C1 segment of cervical spinal cord (tissue), 14 donors: ENCODE data around the gene OMP.
A peak's percentile ranks its signal among the peaks of the same experiment; 100 is the strongest.

Experiments
- DNase-seq, 14 donors: peaks; one replicate each; lab custom pipeline; 2025; lab: John Stamatoyannopoulos, UW

The OMP gene

GRCh38 chr11:77122576-77123212 is 20.1 kb downstream of the OMP start:
- no peak for DNase-seq

GRCh38 chr11:77123591-77123990 is 21.0 kb downstream of the OMP start:
- no peak for DNase-seq

- no peak for DNase-seq
These were observed 21.4 kb downstream of the OMP start for GRCh38 chr11:77124041-77124440.

DNA sequence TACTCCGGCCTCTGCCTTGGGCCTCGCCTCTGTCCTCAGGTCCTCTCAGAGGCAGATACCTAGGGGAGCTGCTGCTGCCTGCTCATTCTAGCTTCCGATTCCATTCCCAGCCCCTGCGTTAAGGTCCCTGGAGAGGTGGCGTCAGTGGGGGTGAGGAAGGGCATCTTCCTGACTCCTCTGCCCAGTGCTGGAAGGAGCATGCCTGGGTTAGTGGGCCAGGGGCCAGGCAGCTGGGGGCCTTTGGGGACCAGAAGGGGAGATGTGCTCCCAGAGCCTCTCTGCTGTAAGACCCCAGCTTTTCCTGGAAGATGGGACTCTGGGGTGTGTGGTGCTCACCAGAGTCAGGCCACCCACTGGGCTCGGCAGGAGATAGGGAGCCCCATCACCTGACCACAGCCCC is 21.8 kb downstream of the OMP start:
- DNase-seq: no peak

DNA sequence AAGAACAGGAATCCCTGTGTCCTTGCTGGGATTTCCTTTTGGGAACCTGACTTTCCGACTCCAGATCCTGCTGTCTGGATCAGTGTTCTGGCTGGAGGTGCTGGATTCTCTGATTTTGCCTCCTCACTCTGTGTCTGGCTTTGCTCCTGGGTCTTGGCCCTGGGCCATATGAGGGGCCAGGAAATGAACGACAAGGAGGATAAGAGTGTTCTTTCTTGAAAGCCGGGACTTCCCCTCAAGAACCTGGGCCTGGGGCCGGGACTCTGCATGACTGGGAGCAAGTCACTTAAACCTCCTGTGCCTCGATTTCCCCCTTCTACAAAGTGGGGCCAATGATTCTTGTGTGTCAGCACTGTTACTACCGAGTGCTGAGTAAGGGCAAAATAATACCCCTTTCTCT is 22.6 kb downstream of the OMP start:
- no peak for DNase-seq

- no peak for DNase-seq
These were observed 23.1 kb downstream of the OMP start for GRCh38 chr11:77125695-77126094.

DNA sequence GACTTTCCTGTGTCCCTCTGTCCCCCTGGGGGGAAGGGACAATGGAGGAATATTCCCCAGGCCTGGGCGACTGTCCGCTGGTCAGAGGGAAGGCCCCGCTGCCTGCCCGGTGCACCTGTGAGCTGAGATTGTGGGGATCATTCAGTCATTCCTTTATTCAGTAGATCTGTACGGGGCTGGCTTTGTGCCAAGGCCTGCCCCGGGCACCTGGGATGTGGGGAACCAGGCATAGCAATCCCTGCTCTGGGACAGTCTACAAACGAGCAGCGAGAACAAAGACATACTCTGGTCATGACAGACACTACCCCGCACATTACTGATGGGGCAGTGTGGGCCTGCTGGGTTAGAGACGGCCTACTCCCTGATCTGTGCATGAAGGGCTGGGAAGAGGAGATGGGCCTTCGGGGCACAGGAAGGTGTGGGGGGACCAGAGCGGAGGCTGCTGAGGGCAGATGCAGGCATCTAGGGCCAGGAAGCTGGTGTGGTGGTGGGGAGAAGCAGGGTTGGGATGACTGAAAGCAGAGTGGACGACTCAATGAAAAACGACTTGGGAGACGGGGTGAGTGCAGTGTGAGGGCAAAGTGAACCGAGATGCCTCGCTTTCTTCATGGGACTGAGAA is 23.6 kb downstream of the OMP start:
- no peak for DNase-seq

DNA sequence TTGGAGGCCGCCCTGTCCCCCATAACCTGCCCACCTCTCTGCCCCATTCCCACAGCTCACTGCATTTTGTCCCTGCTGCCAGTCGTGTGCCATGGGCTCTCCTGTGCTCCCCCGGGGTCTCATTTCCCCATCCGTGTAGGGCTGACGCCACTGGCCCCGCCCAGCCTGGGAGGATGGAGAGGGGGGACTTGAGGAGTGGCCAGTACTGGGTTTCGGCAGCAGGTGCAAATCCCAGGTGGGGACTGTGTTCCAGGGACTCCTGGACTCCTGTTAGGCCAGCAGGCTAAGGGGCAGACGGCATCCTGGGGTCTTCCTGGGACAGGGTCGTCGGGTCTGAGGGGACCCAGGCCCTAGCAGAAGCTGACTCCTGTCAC is 24.2 kb downstream of the OMP start:
- no peak for DNase-seq

GRCh38 chr11:77127235-77127911 is 24.7 kb downstream of the OMP start:
- peak in 11 of 14 donors; percentile 22 to 78 (median 54) for DNase-seq

- DNase-seq: peak in 11 of 14 donors; percentile 22 to 68 (median 51)
These were observed 25.5 kb downstream of the OMP start, which contains the start of gene MYO7A for GRCh38 chr11:77127920-77128691. TSS of gene MYO7A (plus strand) at chr11:77128246. CDS start at chr11:77130635, 2,389 bp downstream.

DNA sequence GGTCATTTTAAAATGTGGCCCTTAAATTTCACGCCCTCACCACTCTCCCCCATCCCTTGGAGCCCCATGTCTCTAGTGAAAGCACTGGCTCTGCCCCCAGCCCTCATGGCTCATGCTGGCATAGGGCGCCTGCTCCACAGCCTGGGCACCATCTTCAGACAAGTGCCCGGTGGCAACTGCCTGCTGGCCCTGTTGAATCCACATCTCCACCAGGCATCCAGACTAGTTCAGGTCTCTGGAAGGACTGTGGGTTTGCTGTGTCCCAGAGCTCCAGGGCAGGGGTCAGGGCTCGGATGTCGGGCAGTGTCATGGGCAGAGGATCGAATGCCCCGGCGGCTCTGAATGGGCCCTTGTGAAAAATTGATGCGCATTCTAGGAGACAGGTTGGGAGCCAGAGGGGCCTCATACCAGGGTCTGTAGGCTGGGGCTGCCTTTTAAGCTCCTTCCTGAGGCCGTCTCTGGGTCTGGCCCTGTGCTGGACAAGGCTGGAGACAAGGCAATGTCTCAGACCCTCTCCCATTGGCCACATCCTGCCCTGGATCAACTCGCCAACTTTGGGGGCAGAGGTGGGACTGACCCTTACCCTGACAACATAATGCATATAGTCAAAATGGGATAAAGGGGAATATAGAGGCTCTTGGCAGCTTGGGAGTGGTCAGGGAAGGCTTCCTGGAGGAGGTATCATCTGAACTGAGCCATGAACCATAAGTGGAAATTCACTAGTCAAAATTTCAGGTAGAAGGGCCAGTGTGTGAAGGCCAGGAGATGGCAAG is 26.6 kb downstream of the OMP start:
- DNase-seq: no peak

DNA sequence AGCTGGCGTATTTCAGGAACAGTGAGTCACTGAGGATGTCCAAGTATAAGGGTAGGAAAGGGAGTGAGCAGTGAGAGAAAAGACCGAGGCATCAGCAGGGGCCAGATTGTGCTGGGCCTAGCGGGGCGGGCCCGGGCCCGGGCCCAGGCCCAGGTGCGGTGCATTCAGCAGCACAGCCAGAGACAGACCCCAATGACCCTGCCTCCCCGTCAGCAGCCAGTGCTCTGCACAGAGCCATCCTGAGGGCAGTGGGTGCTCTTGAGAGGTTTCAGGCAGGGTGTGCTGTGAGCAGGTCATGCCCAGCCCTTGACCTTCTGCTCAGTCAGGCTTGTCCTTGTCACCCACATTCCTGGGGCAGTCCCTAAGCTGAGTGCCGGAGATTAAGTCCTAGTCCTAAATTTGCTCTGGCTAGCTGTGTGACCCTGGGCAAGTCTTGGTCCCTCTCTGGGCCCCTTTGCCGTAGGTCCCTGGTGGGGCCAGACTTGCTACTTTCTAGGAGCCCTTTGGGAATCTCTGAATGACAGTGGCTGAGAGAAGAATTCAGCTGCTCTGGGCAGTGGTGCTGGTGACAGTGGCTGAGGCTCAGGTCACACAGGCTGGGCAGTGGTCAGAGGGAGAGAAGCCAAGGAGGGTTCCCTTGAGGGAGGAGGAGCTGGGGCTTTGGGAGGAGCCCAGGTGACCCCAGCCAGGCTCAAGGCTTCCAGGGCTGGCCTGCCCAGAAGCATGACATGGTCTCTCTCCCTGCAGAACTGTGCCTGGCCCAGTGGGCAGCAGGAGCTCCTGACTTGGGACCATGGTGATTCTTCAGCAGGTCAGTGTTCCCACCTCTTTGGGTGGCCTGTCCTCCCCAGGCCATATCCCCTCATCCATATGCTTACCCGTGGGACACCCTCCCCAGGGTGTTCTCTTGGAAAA is 27.5 kb downstream of the OMP start:
- no peak for DNase-seq

DNA sequence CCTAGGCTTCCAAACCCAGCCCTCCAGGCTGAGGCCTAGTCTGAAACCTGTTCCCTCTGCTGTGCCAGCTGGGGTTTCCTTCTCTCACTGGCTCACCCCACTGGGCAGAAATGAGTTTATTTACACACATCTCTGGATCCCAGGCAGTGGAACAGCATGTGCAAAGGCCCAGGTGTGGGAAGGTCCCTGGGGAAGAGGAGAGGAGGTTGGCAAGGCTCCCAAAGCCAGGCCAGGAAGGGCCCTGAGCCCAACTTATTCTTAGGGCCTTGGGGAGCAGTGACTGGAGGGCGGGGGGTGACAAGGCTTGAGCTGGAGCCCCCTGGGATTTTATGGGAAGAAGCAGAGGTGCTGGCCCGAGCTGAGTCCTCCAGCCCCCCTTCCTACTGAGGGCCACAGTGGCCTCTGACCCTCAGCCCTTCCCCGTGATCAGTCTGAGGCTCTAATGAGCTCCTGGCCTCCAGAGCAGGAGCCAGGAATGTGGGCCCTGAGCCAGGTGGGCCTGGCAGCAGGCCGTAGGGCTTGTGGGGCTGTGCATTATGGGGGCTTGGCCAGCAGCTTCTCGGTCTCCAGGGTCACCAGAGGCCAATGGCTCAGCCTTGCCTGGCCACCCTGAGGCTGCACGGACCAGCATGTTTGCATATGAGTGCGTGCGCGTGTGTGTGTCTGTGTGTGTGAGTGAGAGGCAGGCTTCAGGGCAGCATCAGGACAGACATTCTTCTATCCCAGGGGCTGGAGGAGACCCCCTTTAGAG is 28.3 kb downstream of the OMP start:
- peak in 6 of 14 donors; percentile 15 to 59 (median 28) for DNase-seq

DNA sequence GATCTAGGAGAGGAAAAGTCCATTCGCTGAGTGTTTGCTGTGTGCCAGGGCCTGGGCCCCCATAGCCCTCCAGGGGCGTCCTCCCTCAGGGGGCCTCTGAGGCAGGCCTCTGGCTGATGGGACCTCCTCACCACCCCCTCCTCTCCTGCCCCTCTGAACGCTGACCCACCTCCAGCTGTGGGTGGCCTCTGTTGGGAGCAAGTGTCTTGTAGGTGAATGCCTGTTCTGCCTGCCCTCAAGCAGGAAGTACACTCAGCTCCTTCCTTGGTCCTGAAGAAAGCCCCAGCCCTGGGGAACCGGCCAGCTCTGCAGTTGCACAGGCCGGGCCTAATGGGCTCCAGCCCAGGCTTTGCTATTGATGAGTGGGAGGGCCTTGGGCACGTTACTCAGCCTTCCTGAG is 28.9 kb downstream of the OMP start:
- DNase-seq: no peak

- DNase-seq: no peak
These were observed 32.4 kb downstream of the OMP start for GRCh38 chr11:77135069-77135468.

DNA sequence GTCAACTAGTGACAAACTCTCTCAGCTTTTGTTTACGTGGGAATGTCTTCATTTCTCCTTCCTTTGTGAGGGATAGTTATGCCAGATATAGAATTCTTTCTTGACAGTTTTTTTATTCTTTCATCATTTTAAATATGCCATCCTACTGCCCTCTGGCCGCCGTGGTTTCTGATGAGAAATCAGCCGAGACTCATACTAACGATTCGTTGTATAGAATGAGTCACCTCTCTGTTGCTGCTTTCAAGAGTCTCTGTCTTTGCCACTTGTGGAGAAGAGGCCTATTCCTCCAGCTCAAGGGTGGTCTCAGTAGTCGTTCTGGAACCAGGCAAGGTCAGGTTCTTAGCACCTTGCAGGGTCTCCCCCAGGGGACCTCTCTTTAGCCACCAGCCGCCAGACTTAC is 33.4 kb downstream of the OMP start:
- no peak for DNase-seq

DNA sequence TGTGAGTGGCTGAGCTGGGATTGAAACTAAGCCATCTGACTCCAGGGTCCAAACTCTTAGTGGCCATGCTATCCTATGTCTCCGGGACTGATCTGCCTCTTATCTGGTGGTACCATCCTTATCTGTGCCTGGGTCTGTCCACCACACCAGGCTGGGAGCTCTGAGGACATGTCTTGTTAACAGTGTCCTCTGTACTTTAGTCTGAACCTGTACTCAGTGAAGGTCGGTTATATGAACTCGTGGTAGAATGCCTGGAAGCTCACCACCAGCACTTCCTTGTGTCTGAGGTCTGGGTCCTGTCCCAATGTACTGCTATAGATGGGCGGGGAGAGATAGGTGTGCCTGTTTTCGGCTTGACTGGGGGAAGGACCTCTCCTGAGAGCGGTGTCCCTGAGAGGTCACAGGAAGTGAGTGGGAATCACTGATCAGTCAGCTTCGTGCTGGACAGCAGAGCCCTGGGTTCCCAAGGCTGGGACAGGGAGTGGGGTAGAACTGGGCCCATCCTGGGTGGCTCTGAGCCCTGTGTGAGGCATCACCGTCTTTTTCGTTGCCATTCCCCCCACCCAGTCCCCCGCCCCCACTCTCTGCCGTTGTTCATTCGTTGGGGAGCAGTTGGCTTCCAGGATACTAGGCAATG is 34.3 kb downstream of the OMP start:
- DNase-seq: no peak

DNA sequence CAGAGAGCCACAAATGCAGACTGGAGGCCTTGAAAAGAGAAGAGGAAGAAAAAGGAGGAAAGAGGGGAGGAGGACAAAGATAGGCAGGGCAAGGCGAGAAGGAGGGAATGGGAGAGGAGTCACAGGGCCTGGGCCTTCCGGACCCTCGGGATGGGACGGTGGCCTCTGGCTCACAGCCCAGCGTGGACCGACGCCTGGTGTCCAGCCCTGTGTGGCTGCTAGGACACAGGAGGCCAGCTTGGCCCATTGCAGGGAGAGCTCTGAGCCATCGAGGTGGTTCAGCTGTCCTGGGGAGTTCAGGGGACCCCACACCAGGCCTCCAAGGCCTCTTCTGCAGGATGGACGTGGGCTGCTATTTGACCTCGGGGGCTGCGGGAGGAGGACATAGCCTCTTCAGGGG is 34.8 kb downstream of the OMP start:
- no peak for DNase-seq

GRCh38 chr11:77138106-77138649 is 35.5 kb downstream of the OMP start:
- no peak for DNase-seq
